ENCODE results near the gene VPS37C. TPM values are rescaled to one million over a fixed set of nuclear protein-coding genes. Genes with fewer than 3 reads are reported as not detected.
A peak's percentile ranks its signal among the peaks of the same experiment; 100 is the strongest.
"Not testable (repeated sequence)": the region's sequence is repeated elsewhere in the genome, so short reads cannot be mapped to it uniquely, and the experiment has no call there.

Gene VPS37C
- 10 to 100 TPM; 12.9 to 28.8 TPM for total RNA-seq

DNA sequence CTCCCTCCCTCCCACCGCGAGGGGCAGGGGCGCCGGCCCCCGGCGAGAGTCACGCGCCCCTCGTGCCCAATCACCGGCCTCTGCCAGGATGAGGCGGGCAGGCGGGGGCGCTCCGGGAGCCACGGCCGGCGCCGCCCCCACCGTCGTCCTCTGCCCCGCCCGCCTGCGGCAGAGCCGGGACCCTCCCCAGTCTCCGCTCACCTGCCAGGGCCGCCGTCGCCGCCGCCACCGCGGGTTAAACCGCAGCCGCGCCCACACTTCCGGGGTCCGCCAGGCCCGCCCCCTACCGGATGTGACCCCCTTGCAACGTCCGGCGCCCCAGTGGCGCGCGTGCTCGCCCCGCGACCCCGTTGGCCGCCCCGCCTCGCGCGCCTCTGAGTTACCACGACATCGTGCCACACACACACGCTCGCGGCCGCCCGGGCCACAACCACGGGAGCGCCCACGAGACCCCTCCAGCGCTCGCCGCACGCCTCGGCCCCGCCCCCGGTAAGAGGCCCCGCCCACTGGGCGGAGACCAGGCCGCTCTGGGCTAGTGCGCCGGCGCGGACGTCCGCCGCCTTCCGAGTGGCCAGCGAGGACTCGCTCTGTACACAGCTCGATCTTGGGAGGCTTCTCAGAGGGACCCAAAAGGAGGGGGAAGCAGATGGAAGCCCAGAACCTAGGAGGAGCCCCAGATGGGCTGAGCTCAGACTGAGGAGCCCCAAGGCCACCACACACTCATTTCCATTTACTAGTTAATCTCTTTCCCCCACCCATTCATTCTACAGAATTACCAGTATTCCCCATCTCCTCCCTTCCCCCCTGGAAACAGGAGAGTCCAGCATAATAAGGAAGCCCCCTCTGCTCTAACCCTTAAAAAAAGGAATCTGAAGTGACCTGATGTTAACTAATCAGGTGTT, at the start of gene VPS37C:
Gene VPS37C (minus strand): TSS at position 237 of the 902 bp plus-strand sequence. CDS start 22,597 bp downstream, outside the sequence.
- TF ChIP-seq, protein P1, sequence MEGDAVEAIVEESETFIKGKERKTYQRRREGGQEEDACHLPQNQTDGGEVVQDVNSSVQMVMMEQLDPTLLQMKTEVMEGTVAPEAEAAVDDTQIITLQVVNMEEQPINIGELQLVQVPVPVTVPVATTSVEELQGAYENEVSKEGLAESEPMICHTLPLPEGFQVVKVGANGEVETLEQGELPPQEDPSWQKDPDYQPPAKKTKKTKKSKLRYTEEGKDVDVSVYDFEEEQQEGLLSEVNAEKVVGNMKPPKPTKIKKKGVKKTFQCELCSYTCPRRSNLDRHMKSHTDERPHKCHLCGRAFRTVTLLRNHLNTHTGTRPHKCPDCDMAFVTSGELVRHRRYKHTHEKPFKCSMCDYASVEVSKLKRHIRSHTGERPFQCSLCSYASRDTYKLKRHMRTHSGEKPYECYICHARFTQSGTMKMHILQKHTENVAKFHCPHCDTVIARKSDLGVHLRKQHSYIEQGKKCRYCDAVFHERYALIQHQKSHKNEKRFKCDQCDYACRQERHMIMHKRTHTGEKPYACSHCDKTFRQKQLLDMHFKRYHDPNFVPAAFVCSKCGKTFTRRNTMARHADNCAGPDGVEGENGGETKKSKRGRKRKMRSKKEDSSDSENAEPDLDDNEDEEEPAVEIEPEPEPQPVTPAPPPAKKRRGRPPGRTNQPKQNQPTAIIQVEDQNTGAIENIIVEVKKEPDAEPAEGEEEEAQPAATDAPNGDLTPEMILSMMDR (IDR thresholded peaks at IDR 0.05), result peak; percentile 19 to 42
- peak within 1 kb of the TSS; percentile 55 to 86 for H3K4me3 ChIP-seq
- peaks cover 0 to 33% of the 10 kb centered on the region in 2 donors for H3K4me1 ChIP-seq
- peaks cover 4% of the 10 kb centered on the region for H3K36me3 ChIP-seq
- H3K27ac ChIP-seq, result peak within 1 kb of the TSS; percentile 96 to 97
- DNase-seq (ENCODE audit: low spot score), result peak; percentile 89
- H3K27me3 ChIP-seq, result no peaks in the 10 kb centered on the region
- H3K9me3 ChIP-seq, result no peaks in the 10 kb centered on the region

DNA sequence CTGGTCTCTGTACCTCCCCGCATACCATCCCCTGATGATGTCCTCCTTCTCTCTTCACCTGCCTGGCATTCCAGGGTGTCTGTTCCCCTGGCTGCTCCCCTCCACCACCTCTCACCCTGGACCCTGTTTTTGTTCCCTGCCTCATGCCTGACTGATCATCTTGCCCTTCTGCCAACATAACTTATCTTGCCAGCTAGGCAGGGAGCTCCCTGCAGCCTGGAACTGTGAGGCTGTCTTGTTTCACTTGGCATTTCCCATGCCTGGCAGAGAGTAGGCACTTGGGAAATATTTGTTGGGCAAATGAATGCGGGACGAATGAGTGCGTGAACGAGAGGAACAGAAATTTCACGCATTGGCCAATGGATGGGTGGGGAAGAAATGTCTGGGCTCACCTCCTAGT, 49.4 kb upstream of the VPS37C start:
- not testable (repeated sequence) for H3K9me3 ChIP-seq; H3K27me3 ChIP-seq; DNase-seq (ENCODE audit: low spot score); H3K27ac ChIP-seq; H3K4me1 ChIP-seq; H3K4me3 ChIP-seq; H3K36me3 ChIP-seq

DNA sequence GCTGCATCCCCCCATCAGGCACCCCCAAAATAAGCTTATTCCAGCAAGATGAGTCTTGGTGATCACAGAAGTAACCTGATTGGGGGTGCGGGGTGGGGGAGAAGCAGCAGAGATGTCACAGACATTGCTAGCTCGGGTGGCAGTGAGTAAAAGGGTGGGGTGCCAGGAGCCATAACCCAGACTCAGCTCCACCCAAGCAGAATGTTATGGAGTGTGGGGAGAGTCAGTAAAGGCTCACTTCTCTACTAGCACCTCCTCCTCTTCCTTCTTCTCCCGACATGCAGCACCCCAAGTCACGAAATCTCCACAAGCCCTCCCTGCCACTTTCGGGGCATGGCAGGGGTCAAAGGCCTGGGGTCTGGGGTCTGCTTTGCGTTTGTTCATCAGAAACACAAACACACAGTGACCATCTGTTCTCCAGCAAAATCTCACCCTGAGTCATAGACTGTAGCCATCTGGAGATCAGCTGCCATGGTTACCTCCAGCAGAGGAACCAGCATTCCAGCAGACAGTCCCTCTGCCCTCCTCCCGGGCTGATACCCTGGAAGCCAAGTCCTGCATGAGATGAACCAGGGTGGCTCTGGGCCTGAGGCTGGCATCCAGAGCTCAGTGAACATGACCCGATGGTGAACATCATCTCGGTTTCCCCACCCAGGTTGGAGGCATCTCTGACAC, 46.5 kb upstream of the VPS37C start:
- not testable (repeated sequence) for H3K9me3 ChIP-seq; H3K4me1 ChIP-seq; H3K27me3 ChIP-seq; DNase-seq (ENCODE audit: low spot score); H3K27ac ChIP-seq; H3K4me3 ChIP-seq; H3K36me3 ChIP-seq

DNA sequence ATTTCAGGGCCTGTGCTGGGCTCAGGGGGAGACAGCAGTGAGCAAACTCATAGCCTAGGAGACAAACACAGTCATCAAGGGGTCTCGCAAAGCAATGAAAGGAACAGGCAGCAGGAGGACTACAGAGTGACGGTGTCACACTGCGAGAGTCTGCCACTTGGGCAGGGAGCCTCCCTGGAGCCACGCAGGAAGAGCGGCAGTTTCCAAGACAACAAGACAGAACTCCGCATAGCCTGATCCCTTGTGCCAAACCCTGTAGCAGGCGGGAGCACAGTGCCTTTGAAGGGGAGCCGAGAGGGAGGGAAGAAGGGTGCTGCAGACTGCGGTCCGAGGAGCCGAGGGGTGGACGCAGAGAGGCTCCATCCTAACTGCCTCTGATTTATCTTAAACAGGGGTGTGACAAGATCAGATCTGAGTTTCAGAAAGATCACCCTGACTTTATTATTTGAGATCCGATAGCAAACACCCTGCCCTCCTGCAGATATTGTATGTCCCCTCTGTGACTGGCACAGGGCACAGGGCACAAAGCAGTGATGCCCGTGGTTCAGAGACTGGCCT, 43.4 kb upstream of the VPS37C start:
- not testable (repeated sequence) for DNase-seq (ENCODE audit: low spot score); H3K4me3 ChIP-seq; H3K27me3 ChIP-seq; H3K9me3 ChIP-seq; H3K36me3 ChIP-seq; H3K27ac ChIP-seq; H3K4me1 ChIP-seq

DNA sequence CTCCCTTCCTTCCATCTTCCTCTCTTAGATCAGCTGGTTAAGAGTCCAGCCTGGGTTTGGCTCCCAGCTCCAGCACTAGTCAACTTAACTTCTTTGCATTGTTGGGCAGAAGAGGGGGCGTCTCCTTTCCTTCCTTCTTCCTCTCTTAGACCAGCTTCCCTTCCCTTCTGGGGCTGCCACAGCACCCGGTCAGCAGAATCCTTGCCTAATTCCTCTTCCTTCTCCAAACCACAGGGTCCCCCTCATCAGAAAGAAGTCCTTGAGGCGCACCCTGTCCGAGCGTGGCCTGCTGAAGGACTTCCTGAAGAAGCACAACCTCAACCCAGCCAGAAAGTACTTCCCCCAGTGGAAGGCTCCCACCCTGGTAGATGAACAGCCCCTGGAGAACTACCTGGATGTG, 42.6 kb upstream of the VPS37C start:
- H3K9me3 ChIP-seq; DNase-seq (ENCODE audit: low spot score); H3K27ac ChIP-seq: not testable (repeated sequence)

GRCh38 chr11:61202950-61203746, 41.9 kb upstream of the VPS37C start, which contains the start of gene PGA3:
TSS of gene PGA3 (plus strand) at chr11:61203515. CDS start at chr11:61203565, 50 bp downstream.
- not testable (repeated sequence) for H3K36me3 ChIP-seq; H3K27ac ChIP-seq; H3K9me3 ChIP-seq; H3K27me3 ChIP-seq; DNase-seq (ENCODE audit: low spot score); H3K4me3 ChIP-seq; H3K4me1 ChIP-seq

More for the DNA sequence above, 42.6 kb upstream of the VPS37C start:
- not testable (repeated sequence) for H3K4me3 ChIP-seq, H3K27me3 ChIP-seq, H3K36me3 ChIP-seq, H3K4me1 ChIP-seq

DNA sequence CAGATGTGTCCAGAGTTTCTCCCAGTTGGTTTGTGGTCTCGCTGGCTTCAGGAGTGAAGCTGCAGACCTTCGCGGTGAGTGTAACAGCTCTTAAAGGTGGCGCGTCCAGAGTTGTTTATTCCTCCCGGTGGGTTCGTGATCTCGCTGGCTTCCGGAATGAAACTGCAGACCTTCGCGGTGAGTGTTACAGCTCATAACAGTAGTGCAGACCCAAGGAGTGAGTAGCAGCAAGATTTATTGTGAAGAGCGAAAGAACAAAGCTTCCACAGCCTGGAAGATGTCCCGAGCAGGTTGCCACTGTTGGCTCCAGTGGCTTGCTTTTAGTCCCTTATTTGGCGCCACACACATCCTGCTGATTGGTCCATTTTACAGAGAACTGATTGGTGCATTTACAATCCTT, 40.2 kb upstream of the VPS37C start:
- Histone ChIP-seq H3K27me3 (no peaks in the 10 kb centered on the region), H3K27ac (no peak overlapping the region), H3K4me3 (no peak overlapping the region), H3K9me3 (no peaks in the 10 kb centered on the region), H3K36me3 (no peaks in the 10 kb centered on the region), H3K4me1 (no peaks in the 10 kb centered on the region)
- TF ChIP-seq, protein P1 (IDR thresholded peaks at IDR 0.05), result no peak
- no peak for DNase-seq (ENCODE audit: low spot score)

Measured in right atrium auricular region (tissue), 2 donors.